GM18870 (cell line): ENCODE data around the gene ABCC4.
"Not testable (repeated sequence)": the region's sequence is repeated elsewhere in the genome, so short reads cannot be mapped to it uniquely, and the experiment has no call there.

Experiments
- ATAC-seq: cut with Tn5 transposase; IDR thresholded peaks from one replicate; pipeline ENCODE4 v1.9.1; 2021; ENCODE audit warnings: moderate library complexity; ENCODE audit not compliant: unreplicated experiment

The ABCC4 gene

GRCh38 chr13:95204231-95204765 lies 97.0 kb downstream of the ABCC4 start:
- no peak for ATAC-seq

GRCh38 chr13:95201814-95202651 lies 99.2 kb downstream of the ABCC4 start:
- no peak for ATAC-seq

GRCh38 chr13:95200386-95200957 lies 100.8 kb downstream of the ABCC4 start:
- not testable (repeated sequence) for ATAC-seq

- ATAC-seq: no peak
These were observed 101.4 kb downstream of the ABCC4 start for GRCh38 chr13:95199896-95200295.

GRCh38 chr13:95198606-95199005 lies 102.6 kb downstream of the ABCC4 start:
- not testable (repeated sequence) for ATAC-seq

GRCh38 chr13:95197548-95197947 lies 103.7 kb downstream of the ABCC4 start:
- ATAC-seq: no peak

DNA sequence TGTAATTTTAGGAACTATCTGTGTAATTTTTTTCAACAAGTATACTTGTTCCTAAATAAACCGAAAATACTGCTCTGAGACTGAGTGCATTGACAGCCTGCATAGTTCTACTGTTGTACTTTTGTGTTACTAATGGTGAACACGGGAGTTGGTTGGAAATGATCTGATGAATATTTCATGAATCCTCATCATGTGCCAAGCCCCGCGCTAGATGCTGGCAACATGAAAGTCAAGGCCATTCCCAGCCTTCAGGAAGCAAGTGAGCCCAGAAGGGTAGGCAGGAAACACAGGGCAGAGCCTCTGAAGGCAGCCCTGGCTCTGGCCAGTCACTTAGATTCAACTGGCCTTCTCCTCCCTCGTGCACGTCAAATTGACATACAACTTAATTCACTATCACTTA lies 106.1 kb downstream of the ABCC4 start:
- ATAC-seq: no peak

GRCh38 chr13:95193509-95194230 lies 107.6 kb downstream of the ABCC4 start:
- no peak for ATAC-seq

DNA sequence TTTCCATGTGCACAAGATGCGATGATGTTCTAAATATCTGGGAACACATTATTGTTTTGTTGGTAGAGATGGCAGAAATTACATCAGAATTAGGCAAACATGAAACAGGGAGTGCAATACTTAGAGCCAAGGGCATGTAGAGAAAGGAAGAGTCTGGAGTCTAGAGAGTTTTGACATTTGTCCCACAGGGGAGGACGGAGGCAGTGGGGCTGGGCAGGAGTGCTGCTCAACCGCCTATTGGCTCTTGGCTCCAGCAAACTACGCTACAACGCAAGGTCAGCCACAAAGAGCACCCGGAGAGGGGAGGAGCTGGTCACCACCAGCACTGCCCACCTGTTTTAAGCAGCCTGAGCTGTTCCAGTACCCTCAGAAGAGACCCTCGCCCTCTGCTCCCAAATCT lies 108.3 kb downstream of the ABCC4 start:
- ATAC-seq: no peak

DNA sequence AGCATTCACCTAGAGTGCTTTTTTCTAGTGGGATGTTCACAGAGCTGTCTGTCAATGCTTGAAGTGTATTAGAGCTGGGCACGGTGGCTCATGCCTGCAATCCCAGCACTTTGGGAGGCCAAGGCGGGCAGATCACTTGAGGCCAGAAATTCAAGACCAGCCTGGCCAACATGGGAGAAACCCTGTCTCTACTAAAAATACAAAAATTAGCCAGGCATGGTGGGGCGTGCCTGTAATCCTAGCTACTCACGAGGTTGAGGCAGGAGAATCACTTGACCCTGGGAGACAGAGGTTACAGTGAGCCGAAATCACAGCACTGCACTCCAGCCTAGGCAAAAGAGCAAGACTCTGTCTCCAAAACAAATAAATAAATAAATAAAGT lies 108.7 kb downstream of the ABCC4 start:
- not testable (repeated sequence) for ATAC-seq

DNA sequence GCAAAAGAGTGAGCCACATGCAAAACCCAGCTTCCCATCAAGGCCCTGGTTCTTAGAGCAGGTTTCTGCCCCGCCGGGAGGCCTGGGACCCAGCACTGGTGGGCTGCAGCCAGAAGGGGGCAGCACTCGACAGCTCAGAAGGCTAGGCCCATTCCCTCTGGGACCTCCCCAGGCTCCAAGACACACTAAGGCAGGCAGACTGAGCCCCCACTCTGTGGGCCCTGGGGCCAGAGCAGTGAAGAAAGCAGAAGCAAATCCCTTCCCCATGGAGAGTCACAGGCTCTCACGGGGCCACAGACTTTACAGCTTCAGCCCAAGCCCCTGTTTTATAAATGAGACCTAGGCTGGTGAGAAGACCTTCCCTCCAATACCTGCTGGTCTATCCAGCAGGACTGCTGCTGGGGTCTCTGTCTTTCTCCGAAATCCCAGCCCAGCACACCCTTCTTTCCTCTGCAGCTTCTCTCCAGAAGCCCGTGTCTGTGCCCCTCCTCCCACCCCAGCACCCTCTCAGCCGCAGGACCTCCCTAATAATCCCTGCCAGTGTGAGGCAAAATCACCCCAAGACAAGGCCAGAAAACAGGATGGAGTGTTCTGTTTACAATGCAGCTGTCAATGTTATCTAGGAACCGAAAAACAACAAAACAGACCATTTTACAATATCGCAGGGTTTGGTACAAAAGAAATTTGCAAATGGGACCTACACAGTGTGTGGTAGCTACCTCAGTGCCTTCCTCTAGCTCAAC lies 109.3 kb downstream of the ABCC4 start:
- peak; percentile 89 for ATAC-seq

DNA sequence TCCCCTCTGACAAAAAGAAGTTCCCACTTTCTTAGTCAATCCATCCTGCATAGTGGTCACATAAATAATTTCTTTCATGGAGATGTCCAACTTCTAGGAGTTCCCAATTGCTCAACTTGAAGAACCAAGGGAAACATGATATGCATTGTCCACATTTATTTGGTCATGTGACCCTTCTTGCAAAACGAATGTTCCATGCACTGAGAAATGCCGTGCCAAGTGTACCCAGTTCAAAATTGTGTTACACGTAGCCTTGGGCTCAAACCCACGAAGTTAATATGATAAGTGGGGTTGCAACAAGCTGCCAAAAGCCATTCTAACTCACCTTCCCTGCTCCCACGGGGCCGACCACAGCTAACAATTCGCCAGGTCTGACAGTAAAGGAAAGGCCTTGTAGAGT lies 113.1 kb downstream of the ABCC4 start:
- no peak for ATAC-seq

DNA sequence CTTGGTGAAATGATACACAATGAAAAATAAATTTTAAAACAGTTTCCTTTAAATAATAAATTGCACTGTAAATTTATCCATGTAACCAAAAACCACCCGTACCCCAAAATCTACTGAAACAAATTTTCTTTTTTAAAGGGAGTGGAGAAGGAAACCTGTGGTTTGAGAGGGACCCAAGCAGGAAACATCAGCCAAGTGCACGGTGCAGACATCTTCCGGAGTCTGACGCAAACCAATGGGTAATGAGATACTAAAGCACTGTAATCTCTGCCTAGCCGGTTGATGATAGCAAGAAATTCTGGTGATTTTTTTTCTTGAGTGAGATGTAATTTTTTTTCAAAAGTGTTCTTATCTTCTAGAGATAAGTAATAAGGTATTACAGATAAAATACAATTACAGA lies 115.4 kb downstream of the ABCC4 start:
- ATAC-seq: no peak

DNA sequence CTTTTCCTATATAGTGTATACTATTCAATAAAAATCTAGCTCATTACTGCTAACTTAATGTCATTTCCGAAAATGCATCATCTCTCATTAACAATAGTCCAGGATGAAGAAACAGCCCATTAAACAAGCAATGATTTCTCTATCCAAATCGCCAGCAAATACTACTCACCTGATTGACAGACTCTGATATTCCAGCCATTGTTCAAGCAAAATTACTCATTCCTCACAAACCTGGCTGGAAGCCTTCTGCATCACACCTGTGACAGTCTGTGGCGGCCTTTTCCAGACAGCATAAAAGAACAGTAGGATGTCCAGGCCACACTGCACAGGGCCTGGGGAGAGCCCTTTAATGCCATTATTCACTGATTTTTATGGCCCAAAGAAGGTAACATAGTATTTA lies 115.9 kb downstream of the ABCC4 start:
- no peak for ATAC-seq

GRCh38 chr13:95184317-95184716 lies 116.9 kb downstream of the ABCC4 start:
- no peak for ATAC-seq

- no peak for ATAC-seq
These were observed 118.5 kb downstream of the ABCC4 start for GRCh38 chr13:95182570-95183265.

DNA sequence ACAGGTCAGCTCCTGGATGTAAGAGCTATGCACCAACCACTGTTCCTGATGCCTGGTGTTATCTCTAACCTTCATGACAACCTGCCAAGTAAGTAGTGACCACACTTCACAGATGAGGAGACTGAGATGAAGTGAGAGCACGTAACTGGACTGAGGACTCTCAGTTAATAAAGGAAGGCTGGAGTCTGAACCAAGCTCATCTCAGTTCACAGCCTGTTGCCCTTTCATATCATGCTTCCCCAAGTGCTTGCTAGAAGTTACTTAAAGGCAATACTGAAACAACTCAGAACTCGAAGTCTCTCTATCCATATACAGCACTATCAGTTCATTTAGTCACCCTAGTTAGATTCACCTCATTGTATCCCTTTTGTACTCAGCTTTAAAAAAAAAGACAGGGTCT lies 119.7 kb downstream of the ABCC4 start:
- ATAC-seq: peak; percentile 78

DNA sequence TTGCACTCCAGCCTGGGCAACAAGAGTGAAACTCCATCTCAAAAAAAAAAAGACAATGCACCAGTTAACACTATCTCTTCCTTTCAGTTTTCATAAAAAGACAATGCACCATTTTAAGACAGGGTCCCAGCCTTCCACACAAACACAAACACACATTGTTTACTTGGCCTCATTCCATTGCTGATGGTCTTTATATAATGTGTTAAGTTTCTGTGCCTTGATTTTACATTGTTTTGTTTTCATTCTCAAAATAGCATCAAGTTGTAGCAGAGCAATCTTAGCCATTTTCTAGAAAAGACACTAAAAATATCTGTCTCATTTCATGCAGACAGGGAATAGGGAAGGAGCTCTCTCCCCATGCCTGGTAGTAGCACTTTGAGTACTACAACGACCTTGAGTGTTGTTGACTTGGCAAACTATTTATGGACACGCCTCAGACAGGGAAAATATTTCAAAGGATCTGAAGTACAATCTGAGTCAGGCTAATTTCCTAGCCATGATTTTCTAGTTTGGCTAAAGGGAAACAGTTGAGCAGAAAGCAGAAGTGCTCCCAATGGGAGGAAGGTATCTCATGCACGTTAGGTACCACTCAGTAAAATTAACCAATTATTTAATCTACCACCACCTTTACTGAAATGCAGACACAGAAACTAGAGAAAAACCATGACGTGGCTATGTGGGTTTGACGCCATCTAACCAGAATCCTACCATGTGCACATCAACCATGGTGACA lies 120.6 kb downstream of the ABCC4 start:
- no peak for ATAC-seq

- no peak for ATAC-seq
These were observed 124.5 kb downstream of the ABCC4 start for GRCh38 chr13:95176611-95177259.
